Fibroblast of mammary gland (primary cell): Measurements from ENCODE around the gene ZNF831.

Experiments used
- DNase-seq: peaks from one replicate; pipeline ENCODE4 v3.0.0-alpha.2; 2010; ENCODE audit warnings: low read depth
- H3K4me3 ChIP-seq: 2 replicates; pipeline ENCODE4 v1.5.1; 2011; ENCODE audit warnings: low read depth, mild to moderate bottlenecking, low read length, moderate library complexity; ENCODE audit not compliant: control insufficient read depth
- TF ChIP-seq, protein P1 (sequence below): conservative IDR thresholded peaks from 2 replicates; pipeline ENCODE4 v1.5.1; 2011; ENCODE audit warnings: low read depth, low read length, inconsistent platforms; ENCODE audit not compliant: control insufficient read depth, insufficient read depth

ZNF831 gene

DNA sequence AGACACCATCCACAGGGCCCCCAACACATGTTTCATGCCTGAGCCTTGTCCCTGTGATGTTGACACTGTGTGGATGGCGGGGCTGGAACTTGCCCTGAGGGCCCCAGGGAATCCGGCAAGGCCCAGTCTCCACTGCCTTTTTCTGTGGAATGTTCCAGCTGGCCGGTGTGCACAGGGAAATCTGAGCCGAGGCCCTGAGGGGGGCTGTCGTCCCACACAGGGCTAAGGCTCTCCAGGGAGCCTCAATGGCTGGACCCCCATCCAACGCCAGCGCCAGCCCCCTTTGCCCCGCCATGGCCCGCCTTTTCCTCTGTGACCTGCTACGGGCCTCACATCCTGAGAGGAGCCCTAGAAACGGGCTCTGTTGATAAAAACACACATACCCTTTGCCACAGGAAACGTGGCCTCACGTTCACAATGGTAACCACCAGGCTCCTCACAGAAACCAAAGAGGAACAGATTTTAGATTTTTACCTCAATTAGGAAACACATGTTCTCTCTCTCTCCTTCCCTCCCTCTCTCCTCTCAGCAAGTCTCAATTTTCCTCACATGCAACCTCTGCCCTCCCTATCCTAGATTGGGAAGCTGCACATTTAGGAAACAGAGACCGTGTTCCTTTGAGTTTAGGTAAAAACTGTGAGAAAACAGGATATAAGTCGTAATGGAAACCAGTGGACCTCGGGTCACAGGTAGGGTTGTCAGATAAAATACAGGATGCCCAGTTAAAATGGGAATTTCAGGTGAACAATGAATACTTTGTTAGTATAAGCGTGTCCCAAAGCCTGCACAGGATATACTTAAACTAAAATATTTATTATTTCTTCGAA lies 13.7 kb upstream of the ZNF831 start:
- H3K4me3 ChIP-seq, result no peak overlapping the region
- no peak for DNase-seq
- TF ChIP-seq, protein P1, sequence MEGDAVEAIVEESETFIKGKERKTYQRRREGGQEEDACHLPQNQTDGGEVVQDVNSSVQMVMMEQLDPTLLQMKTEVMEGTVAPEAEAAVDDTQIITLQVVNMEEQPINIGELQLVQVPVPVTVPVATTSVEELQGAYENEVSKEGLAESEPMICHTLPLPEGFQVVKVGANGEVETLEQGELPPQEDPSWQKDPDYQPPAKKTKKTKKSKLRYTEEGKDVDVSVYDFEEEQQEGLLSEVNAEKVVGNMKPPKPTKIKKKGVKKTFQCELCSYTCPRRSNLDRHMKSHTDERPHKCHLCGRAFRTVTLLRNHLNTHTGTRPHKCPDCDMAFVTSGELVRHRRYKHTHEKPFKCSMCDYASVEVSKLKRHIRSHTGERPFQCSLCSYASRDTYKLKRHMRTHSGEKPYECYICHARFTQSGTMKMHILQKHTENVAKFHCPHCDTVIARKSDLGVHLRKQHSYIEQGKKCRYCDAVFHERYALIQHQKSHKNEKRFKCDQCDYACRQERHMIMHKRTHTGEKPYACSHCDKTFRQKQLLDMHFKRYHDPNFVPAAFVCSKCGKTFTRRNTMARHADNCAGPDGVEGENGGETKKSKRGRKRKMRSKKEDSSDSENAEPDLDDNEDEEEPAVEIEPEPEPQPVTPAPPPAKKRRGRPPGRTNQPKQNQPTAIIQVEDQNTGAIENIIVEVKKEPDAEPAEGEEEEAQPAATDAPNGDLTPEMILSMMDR, result no peak

DNA sequence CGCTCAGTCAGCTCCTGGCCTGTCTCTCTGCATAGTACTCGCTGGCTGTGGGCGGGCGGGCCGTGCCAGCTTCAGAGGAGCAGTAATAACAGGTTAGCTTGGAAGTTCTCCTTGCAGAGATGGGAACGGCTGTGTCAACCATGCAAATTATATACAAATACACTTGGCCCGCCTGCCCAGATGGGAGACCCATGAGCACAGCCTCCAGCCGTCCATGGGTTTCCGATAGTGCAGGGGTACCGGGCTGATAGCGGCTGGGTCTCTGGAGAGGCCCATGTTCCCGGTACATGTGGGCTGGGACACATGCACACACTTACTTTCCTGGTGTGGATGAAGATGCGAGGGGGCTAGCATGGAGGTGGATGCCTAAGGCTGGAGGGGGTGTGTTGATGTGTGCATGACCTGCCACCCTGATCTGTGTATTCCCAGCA lies 12.8 kb upstream of the ZNF831 start:
- DNase-seq, result no peak

DNA sequence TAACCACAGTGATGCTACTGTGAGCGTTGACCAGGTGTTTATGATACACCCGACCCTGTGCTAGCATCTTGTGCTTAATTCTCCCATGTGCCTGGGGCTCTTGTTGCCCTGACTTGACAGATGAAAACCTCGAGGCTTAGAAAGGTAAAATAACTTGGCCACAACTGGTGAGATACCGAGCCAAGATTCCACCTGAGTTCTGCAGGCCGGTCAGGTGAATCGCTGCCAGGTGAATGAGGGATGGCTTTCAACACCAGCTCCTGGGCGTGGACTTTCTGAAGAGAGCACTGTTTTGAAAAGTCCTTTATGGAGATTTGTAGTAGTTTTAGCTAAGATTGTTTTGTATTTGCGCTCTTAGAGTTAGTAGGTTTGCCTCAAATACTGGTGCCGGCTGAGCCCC lies 12.2 kb upstream of the ZNF831 start:
- no peak overlapping the region for H3K4me3 ChIP-seq
- DNase-seq, result no peak
- TF ChIP-seq, protein P1, result no peak

More for the DNA sequence above, 12.8 kb upstream of the ZNF831 start:
- no peak overlapping the region for H3K4me3 ChIP-seq
- TF ChIP-seq, protein P1, result no peak

DNA sequence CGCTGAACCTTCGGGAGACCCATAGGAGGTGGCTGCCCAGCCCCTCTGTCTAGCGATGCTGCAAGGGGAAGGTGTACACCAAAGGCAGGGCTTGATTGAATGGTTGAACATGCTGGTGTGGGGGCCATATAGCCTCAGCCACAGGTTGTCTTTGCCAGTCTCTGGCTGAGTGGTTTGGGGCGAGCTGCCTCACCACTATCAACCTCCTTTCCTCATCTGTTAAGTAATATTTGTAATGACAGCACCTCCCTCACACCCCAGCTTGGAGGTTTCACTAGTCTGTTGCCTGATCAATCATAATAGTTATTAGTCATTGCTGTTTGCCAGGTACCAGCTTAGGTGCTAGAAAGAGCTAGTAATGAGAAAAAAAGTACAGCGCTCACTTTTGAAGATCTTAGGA lies 11.8 kb upstream of the ZNF831 start:
- TF ChIP-seq, protein P1, result no peak
- H3K4me3 ChIP-seq, result no peak overlapping the region
- DNase-seq, result no peak

DNA sequence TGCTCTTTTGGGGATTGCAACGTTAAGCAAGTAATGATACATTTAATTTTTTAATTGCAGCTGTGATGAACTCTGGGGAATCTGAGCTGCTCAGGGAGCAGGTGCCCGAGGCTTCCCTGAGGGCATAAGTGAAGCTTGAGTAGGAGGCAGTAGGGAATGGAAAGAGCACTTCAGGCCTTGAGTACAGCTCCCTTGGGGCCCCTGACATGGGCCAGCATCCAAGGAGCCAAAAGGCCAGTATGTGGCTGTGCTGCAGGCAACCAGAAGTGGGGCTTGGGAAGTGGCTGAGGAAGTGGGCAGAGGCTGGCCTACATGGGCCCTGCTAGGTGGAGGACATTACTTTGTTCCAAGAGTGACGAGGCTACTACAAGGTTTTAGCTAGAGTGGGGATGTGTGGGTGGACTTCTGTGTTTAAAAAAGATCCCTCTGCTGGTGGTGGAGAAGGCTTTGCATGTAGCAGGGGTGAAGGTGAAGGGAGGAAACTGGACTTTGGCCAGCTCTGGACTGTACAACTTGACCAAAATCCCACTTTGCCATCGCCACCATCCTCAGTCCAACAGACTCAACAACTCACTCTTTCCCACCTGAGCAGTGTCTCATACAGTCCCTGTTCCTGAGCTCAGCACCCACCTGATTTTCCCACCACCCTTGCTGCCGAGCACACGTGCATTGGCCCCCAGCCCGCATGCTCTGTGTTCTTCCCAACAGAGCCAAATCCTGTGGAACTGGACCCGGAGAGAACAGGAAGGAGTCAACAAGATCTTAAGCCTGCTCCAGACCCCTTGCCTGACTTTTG lies 10.9 kb upstream of the ZNF831 start:
- no peak overlapping the region for H3K4me3 ChIP-seq
- no peak for DNase-seq
- TF ChIP-seq, protein P1, result no peak

DNA sequence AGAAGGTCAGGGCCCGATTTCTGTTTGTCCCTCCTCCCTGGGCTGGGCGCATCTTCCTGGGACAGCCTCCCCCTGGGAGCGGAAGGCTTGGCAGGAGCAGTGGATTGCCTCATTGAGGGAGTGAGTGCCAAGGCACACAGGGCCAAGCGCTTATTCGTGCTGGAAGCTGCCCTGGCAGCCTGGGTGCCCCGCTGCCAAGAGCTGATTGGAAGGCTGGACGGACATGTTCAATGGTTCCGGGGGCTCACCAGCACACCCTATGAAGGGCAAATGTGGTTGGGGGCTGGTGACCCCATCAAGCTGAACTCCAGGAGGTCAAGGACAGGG lies 10.3 kb upstream of the ZNF831 start:
- TF ChIP-seq, protein P1, result no peak
- H3K4me3 ChIP-seq, result no peak overlapping the region
- DNase-seq, result no peak
